Right lobe of liver (tissue), 4 donors: ENCODE data around the gene METTL26.

ENCODE experiments used
- CTCF ChIP-seq, 4 donors: fragments of 200-600 bp in 3 of 4; fragments of 450-650 bp in 1 of 4; IDR thresholded peaks; one replicate each; pipeline versions ENCODE4 v1.5.1 to v1.8.0; 2016 to 2022; ENCODE audit warnings: antibody characterized with exemption in 4 of 4, mild to moderate bottlenecking in 2 of 4
- POLR2A ChIP-seq: fragments of 450-650 bp; IDR thresholded peaks from one replicate; pipeline ENCODE4 v1.6.1; 2017; ENCODE audit warnings: antibody characterized with exemption, mild to moderate bottlenecking
- donor health status: DM: no; HTN: no; CAD: no.
- donor health status: DM: no; HTN: no; CAD: no.
- donor health status: DM: no; HTN: yes; CAD: no.

DNA sequence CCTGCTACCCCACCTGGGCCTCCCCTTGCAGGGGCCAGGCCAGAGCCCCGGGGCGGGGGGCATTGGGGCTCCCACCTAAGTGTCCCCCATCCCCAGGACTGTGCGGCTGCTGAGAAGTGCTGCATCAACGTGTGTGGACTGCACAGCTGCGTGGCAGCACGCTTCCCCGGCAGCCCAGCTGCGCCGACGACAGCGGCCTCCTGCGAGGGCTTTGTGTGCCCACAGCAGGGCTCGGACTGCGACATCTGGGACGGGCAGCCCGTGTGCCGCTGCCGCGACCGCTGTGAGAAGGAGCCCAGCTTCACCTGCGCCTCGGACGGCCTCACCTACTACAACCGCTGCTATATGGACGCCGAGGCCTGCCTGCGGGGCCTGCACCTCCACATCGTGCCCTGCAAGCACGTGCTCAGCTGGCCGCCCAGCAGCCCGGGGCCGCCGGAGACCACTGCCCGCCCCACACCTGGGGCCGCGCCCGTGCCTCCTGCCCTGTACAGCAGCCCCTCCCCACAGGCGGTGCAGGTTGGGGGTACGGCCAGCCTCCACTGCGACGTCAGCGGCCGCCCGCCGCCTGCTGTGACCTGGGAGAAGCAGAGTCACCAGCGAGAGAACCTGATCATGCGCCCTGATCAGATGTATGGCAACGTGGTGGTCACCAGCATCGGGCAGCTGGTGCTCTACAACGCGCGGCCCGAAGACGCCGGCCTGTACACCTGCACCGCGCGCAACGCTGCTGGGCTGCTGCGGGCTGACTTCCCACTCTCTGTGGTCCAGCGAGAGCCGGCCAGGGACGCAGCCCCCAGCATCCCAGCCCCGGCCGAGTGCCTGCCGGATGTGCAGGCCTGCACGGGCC is 3.4 kb downstream of the METTL26 start:
- TF ChIP-seq CTCF (IDR thresholded peaks at IDR 0.05) (no peak), POLR2A (no peak)
